Liver (tissue), 3 donors: Measurements from ENCODE around the gene SRGAP2.
"Not testable (repeated sequence)": the region's sequence is repeated elsewhere in the genome, so short reads cannot be mapped to it uniquely, and the experiment has no call there.

Source experiments
- EGR1 ChIP-seq, 2 donors: IDR thresholded peaks; 2 replicates each; pipeline ENCODE4 v1.6.1; 2016 to 2018; ENCODE audit warnings: antibody characterized with exemption in 2 of 2, low read depth in 2 of 2
- GABPA ChIP-seq, 2 donors: IDR thresholded peaks in 1 of 2; conservative IDR thresholded peaks in 1 of 2; 2 replicates each; pipeline ENCODE4 v1.6.1; 2016; ENCODE audit warnings: antibody characterized with exemption in 2 of 2, mild to moderate bottlenecking in 1 of 2, moderate library complexity in 1 of 2
- JUND ChIP-seq, 2 donors: IDR thresholded peaks; 2 replicates each; pipeline ENCODE4 v1.6.1; 2016; ENCODE audit warnings: antibody characterized with exemption in 2 of 2
- RAD21 ChIP-seq, 2 donors: IDR thresholded peaks; 2 replicates each; pipeline ENCODE4 v1.6.1; 2016; ENCODE audit warnings: antibody characterized with exemption in 2 of 2, mild to moderate bottlenecking in 2 of 2
- SP1 ChIP-seq: IDR thresholded peaks from 2 replicates; pipeline ENCODE4 v1.6.1; 2018; ENCODE audit warnings: antibody characterized with exemption, mild to moderate bottlenecking
- TF ChIP-seq, protein P1 (sequence below): fragments of 150-350 bp; IDR thresholded peaks from 2 replicates; pipeline ENCODE4 v1.5.1; 2017; ENCODE audit warnings: improper control_type of control experiment, low read depth, low read length; ENCODE audit not compliant: missing input control
- TF ChIP-seq, protein P2 (sequence below): IDR thresholded peaks from 2 replicates; pipeline ENCODE4 v1.6.1; 2016; ENCODE audit warnings: antibody characterized with exemption, mild to moderate bottlenecking
- TF ChIP-seq, protein P3 (sequence below): IDR thresholded peaks from 2 replicates; pipeline ENCODE4 v1.6.1; 2016; ENCODE audit warnings: antibody characterized with exemption
- donor health status: healthy.
- donor health status: healthy.

DNA sequence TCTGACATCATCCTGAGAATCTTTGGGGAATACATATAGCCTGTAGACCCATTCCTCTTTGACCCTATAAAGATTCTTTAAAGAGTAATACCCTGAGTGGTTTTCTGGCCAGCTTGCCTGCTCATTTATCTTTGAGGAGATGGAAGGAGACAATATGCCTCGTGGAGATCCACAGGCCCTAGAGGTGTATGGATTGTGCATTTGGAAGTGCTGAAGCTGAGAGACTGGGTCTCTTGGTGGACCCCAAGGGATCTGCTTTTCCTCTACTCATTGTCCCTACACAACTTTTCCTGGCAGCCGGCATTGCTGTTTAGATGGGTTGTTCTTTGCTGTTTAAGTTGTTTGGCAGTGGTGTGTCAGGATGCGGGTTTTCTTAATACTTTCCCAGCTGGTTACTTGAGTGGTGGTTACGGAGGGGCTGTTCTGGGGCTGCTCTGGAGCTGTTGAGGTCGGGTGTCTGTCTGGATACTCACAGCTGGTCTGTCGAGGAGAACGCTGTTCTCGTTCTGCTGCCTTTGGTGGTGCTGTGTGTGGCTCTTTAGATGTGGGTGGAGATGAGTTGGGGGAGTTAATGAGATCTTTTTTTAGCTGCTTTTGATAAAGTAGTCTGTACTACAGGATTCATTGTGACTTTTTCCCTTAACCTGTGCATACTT, 49.5 kb downstream of the SRGAP2 start:
- TF ChIP-seq JUND (IDR thresholded peaks at IDR 0.05); RAD21 (IDR thresholded peaks at IDR 0.05); GABPA (IDR thresholded peaks at IDR 0.05 in 1 of 2, conservative IDR thresholded peaks at IDR 0.05 in 1 of 2); EGR1 (IDR thresholded peaks at IDR 0.05; ENCODE audit: low read depth in 2 of 2); SP1: not testable (repeated sequence)
- TF ChIP-seq, protein P1, sequence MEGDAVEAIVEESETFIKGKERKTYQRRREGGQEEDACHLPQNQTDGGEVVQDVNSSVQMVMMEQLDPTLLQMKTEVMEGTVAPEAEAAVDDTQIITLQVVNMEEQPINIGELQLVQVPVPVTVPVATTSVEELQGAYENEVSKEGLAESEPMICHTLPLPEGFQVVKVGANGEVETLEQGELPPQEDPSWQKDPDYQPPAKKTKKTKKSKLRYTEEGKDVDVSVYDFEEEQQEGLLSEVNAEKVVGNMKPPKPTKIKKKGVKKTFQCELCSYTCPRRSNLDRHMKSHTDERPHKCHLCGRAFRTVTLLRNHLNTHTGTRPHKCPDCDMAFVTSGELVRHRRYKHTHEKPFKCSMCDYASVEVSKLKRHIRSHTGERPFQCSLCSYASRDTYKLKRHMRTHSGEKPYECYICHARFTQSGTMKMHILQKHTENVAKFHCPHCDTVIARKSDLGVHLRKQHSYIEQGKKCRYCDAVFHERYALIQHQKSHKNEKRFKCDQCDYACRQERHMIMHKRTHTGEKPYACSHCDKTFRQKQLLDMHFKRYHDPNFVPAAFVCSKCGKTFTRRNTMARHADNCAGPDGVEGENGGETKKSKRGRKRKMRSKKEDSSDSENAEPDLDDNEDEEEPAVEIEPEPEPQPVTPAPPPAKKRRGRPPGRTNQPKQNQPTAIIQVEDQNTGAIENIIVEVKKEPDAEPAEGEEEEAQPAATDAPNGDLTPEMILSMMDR, result not testable (repeated sequence)
- TF ChIP-seq, protein P2, sequence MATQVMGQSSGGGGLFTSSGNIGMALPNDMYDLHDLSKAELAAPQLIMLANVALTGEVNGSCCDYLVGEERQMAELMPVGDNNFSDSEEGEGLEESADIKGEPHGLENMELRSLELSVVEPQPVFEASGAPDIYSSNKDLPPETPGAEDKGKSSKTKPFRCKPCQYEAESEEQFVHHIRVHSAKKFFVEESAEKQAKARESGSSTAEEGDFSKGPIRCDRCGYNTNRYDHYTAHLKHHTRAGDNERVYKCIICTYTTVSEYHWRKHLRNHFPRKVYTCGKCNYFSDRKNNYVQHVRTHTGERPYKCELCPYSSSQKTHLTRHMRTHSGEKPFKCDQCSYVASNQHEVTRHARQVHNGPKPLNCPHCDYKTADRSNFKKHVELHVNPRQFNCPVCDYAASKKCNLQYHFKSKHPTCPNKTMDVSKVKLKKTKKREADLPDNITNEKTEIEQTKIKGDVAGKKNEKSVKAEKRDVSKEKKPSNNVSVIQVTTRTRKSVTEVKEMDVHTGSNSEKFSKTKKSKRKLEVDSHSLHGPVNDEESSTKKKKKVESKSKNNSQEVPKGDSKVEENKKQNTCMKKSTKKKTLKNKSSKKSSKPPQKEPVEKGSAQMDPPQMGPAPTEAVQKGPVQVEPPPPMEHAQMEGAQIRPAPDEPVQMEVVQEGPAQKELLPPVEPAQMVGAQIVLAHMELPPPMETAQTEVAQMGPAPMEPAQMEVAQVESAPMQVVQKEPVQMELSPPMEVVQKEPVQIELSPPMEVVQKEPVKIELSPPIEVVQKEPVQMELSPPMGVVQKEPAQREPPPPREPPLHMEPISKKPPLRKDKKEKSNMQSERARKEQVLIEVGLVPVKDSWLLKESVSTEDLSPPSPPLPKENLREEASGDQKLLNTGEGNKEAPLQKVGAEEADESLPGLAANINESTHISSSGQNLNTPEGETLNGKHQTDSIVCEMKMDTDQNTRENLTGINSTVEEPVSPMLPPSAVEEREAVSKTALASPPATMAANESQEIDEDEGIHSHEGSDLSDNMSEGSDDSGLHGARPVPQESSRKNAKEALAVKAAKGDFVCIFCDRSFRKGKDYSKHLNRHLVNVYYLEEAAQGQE, result not testable (repeated sequence)
- TF ChIP-seq, protein P3, sequence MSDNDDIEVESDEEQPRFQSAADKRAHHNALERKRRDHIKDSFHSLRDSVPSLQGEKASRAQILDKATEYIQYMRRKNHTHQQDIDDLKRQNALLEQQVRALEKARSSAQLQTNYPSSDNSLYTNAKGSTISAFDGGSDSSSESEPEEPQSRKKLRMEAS, result not testable (repeated sequence)
